ENCODE measurements around the gene GAS2L2.

DNA sequence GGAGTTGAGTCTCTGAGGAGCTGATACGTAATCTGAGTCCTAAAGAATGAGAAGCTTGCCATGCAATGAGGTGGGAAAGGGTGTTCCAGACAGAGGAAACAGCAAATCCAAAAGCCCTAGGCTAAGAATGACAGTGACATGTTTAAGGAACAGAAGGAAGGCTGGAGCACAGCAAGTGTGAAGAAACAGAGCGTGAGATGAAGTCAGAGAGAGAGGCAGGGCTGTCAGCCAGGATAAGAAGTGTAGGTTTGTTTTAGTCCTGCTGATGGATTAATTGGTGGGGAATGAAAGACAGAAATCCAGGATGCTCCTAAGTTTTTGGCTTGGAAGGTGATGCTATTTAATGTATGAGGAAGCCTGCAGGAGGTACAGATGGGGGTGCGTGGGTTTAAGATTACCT lies 27.9 kb upstream of the GAS2L2 start:
- TF ChIP-seq, protein P1, sequence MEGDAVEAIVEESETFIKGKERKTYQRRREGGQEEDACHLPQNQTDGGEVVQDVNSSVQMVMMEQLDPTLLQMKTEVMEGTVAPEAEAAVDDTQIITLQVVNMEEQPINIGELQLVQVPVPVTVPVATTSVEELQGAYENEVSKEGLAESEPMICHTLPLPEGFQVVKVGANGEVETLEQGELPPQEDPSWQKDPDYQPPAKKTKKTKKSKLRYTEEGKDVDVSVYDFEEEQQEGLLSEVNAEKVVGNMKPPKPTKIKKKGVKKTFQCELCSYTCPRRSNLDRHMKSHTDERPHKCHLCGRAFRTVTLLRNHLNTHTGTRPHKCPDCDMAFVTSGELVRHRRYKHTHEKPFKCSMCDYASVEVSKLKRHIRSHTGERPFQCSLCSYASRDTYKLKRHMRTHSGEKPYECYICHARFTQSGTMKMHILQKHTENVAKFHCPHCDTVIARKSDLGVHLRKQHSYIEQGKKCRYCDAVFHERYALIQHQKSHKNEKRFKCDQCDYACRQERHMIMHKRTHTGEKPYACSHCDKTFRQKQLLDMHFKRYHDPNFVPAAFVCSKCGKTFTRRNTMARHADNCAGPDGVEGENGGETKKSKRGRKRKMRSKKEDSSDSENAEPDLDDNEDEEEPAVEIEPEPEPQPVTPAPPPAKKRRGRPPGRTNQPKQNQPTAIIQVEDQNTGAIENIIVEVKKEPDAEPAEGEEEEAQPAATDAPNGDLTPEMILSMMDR (IDR thresholded peaks at IDR 0.05) = no peak
- no peak for TF ChIP-seq POLR2A (IDR thresholded peaks at IDR 0.05)

Data from breast epithelium (tissue), 3 donors.